Subcutaneous adipose tissue (tissue), 4 donors: Measurements from ENCODE around the gene TAGLN. TPM values are rescaled to one million over a fixed set of nuclear protein-coding genes. Genes with fewer than 3 reads are reported as not detected.

Source experiments
- CTCF ChIP-seq: fragments of 450-650 bp; IDR thresholded peaks from one replicate; pipeline ENCODE4 v1.5.1; 2016; ENCODE audit warnings: low read depth, mild to moderate bottlenecking, control low read depth, antibody characterized with exemption, moderate library complexity
- total RNA-seq, 4 donors: library from RNA; depleted of rRNA; stranded (reverse); fragments of >200 nt; gene quantifications; one replicate each; pipeline ENCODE4 v1.1.0, GENCODE V29; 2016

The TAGLN gene
- total RNA-seq, 4 donors from 2014 or later, result 240 to 872 (median 614) TPM

GRCh38 chr11:117230286-117230961 is 31.3 kb downstream of the TAGLN start:
- TF ChIP-seq CTCF, result no peak

- no peak for TF ChIP-seq CTCF
These were observed 32.0 kb downstream of the TAGLN start for GRCh38 chr11:117230999-117231841.

- TF ChIP-seq CTCF, result no peak
These were observed 32.6 kb downstream of the TAGLN start, which contains the start of gene PCSK7 for GRCh38 chr11:117231842-117232091. Gene PCSK7 (minus strand): TSS chr11:117232073. CDS start chr11:117229844, 2,229 bp downstream.

- TF ChIP-seq CTCF, result no peak
These were observed 33.1 kb downstream of the TAGLN start, which contains the start of gene RNF214 for GRCh38 chr11:117232092-117232878. Gene RNF214 (plus strand): TSS chr11:117232671. CDS start chr11:117234273, 1,602 bp downstream.

GRCh38 chr11:117232911-117233409 is 33.8 kb downstream of the TAGLN start:
- no peak for TF ChIP-seq CTCF

GRCh38 chr11:117238221-117238620 is 39.1 kb downstream of the TAGLN start:
- no peak for TF ChIP-seq CTCF

- no peak for TF ChIP-seq CTCF
These were observed 40.1 kb downstream of the TAGLN start for GRCh38 chr11:117239295-117239694.
